ENCODE data around the gene CFAP157.

CFAP157 gene

DNA sequence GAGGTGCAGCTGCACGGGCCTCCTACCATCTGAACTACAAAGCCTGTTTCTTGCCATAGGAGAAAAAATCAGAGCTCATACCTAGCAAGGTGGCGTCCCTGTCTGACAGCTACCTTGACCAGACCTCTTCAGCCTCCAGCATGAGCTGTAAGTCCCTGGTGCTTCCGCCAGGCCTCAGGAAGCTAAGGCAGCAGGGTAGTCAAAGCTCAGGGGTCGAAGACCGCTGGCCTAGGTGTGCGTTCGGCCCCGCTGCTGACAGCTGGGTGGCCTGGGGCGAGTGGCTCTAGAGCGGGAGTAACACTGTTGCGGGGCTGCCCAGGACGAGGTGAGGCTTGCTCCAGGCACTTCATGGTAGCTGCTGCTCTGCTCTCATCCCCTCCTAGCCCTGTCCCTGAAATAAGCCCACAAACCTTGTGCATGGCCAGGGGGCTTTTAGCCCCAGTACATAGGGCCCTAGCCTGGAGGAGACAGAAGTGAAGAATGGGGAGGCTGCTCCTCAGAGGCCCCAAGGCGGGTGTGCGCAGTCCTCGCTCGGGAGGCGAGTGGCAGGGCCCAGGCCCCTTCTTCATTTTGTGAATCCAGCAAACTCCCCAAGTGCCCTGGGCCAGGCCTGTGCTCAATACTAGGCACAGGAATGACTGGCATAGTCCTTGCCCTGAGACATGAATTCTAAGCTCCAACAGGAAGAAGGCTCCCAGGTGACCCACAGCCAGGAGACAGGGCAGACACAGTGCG, 22.9 kb downstream of the CFAP157 start:
- H3K79me2 ChIP-seq (ENCODE audit: control insufficient read depth, insufficient read depth, low read length, unreplicated experiment), result no peaks in the 10 kb centered on the region
- no peak overlapping the region for H3K27ac ChIP-seq (ENCODE audit: low read depth, low read length)
- H3K4me1 ChIP-seq (ENCODE audit: control insufficient read depth, insufficient read depth, low read length, unreplicated experiment), result peaks cover 4% of the 10 kb centered on the region
- no peaks in the 10 kb centered on the region for H3K36me3 ChIP-seq (ENCODE audit: insufficient read depth, low read length)
- no peaks in the 10 kb centered on the region for H3K27me3 ChIP-seq (ENCODE audit: insufficient read depth, low read length)
- H3K4me3 ChIP-seq (ENCODE audit: low read depth, low read length), result no peak overlapping the region
- H2AFZ ChIP-seq (ENCODE audit: low read length, unreplicated experiment), result no peak overlapping the region

- Histone ChIP-seq H2AFZ (ENCODE audit: low read length, unreplicated experiment) (no peak overlapping the region), H3K4me1 (ENCODE audit: control insufficient read depth, insufficient read depth, low read length, unreplicated experiment) (peaks cover 4% of the 10 kb centered on the region), H3K27me3 (ENCODE audit: insufficient read depth, low read length) (no peaks in the 10 kb centered on the region), H3K4me3 (ENCODE audit: low read depth, low read length) (no peak overlapping the region), H3K36me3 (ENCODE audit: insufficient read depth, low read length) (no peaks in the 10 kb centered on the region), H3K27ac (ENCODE audit: low read depth, low read length) (no peak overlapping the region), H3K79me2 (ENCODE audit: control insufficient read depth, insufficient read depth, low read length, unreplicated experiment) (no peaks in the 10 kb centered on the region)
These were observed 23.5 kb downstream of the CFAP157 start for GRCh38 chr9:127730262-127730661.

DNA sequence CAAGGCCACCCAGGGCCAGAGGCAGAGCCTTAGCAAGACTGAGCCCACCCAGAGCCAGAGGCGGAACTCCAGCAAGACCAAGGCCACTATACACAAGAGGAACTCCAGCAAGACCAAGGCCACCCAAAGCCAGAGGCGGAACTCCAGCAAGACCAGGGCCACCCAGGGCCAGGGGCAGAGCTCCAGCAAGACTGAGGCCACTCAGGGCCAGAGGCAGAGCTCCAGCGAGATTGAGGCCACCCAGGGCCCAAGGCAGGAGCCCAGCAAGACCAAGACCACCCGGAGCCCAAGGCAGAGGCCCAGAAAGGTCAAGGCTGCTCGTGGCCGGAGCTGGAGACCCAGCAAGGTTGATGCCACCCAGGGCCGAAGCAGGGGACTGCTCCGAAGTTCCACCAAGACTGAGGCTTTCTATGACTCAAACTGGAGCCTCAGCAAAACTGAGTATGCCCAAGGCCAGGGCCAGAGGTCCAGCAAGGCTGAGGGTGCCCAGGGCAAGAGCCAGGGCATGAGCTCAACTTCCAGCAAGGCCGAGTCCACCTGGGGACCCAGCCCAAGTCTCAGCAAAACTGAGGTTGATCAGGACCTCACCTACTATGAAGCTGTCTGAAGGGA, 24.1 kb downstream of the CFAP157 start:
- Histone ChIP-seq H3K27ac (ENCODE audit: low read depth, low read length) (no peak overlapping the region), H3K27me3 (ENCODE audit: insufficient read depth, low read length) (no peaks in the 10 kb centered on the region), H3K79me2 (ENCODE audit: control insufficient read depth, insufficient read depth, low read length, unreplicated experiment) (no peaks in the 10 kb centered on the region), H3K4me1 (ENCODE audit: control insufficient read depth, insufficient read depth, low read length, unreplicated experiment) (peaks cover 9% of the 10 kb centered on the region), H3K36me3 (ENCODE audit: insufficient read depth, low read length) (no peaks in the 10 kb centered on the region), H3K4me3 (ENCODE audit: low read depth, low read length) (no peak overlapping the region), H2AFZ (ENCODE audit: low read length, unreplicated experiment) (no peak overlapping the region)

DNA sequence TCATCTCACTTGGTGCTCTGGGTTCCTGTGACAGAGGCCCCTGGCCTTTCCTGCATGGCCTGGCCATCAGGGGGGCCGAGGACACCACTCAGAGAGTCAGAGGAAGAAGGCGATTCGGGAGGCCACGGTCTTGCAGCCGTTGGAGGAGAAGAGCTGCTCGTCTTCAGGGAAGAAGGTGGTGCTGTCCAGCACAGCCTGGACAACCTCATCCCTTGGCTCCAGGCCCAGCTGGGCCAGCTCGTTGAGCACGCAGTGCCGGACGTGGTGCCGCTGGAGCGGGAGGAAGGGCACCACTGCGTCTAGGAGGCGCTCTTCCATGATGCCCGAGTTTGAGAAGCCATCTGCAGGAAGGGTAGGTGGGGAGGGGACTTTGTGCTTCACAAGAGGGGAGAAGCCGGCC, 25.1 kb downstream of the CFAP157 start:
- Histone ChIP-seq H3K4me1 (ENCODE audit: control insufficient read depth, insufficient read depth, low read length, unreplicated experiment) (peaks cover 9% of the 10 kb centered on the region), H3K79me2 (ENCODE audit: control insufficient read depth, insufficient read depth, low read length, unreplicated experiment) (no peaks in the 10 kb centered on the region), H3K4me3 (ENCODE audit: low read depth, low read length) (no peak overlapping the region), H3K27ac (ENCODE audit: low read depth, low read length) (no peak overlapping the region), H3K27me3 (ENCODE audit: insufficient read depth, low read length) (no peaks in the 10 kb centered on the region), H2AFZ (ENCODE audit: low read length, unreplicated experiment) (no peak overlapping the region), H3K36me3 (ENCODE audit: insufficient read depth, low read length) (no peaks in the 10 kb centered on the region)

DNA sequence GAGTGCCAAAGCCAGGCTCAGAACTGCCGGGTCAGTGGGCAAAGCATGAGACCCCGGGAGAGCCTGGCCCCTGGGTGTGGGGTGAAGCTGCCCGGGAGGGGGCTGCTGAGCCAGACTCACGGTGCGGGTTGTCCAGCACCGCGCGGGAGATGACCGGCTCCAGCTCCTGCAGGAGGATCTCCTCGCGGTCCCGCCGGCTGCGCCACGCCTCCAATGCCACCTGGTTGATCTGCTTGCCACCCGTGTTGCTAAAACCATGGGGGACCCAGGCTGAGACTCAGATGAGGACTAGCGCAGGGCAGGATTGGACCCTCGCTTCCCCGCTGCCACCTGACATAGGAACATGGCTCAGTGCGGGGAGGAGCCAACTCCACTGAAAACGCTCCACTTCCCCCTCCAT, 25.7 kb downstream of the CFAP157 start:
- no peak overlapping the region for H2AFZ ChIP-seq (ENCODE audit: low read length, unreplicated experiment)
- H3K36me3 ChIP-seq (ENCODE audit: insufficient read depth, low read length), result no peaks in the 10 kb centered on the region
- H3K4me3 ChIP-seq (ENCODE audit: low read depth, low read length), result no peak overlapping the region
- peaks cover 9% of the 10 kb centered on the region for H3K4me1 ChIP-seq (ENCODE audit: control insufficient read depth, insufficient read depth, low read length, unreplicated experiment)
- no peaks in the 10 kb centered on the region for H3K27me3 ChIP-seq (ENCODE audit: insufficient read depth, low read length)
- no peak overlapping the region for H3K27ac ChIP-seq (ENCODE audit: low read depth, low read length)
- no peaks in the 10 kb centered on the region for H3K79me2 ChIP-seq (ENCODE audit: control insufficient read depth, insufficient read depth, low read length, unreplicated experiment)

DNA sequence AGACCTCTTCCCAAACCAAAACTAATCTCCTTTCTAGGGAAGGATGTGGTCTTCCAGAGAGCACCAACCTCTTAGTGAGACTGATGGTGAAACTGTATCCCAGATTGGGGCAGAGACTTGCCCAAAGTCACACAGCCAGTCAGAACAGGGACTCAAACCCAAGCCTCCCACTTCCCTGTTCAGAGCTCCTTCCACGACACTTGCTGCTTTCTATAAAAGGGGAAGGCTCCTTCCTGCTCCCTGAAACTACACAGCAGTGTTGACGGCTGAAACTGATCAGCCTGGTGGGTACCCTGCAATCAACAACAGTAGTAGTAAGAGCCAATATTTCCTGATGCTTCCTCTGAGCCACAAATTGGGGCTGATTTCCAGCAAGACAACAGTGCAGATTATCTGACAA, 26.8 kb downstream of the CFAP157 start:
- H3K36me3 ChIP-seq (ENCODE audit: insufficient read depth, low read length), result no peaks in the 10 kb centered on the region
- no peak overlapping the region for H2AFZ ChIP-seq (ENCODE audit: low read length, unreplicated experiment)
- H3K4me1 ChIP-seq (ENCODE audit: control insufficient read depth, insufficient read depth, low read length, unreplicated experiment), result peaks cover 9% of the 10 kb centered on the region
- no peaks in the 10 kb centered on the region for H3K27me3 ChIP-seq (ENCODE audit: insufficient read depth, low read length)
- no peak overlapping the region for H3K4me3 ChIP-seq (ENCODE audit: low read depth, low read length)
- no peaks in the 10 kb centered on the region for H3K79me2 ChIP-seq (ENCODE audit: control insufficient read depth, insufficient read depth, low read length, unreplicated experiment)
- no peak overlapping the region for H3K27ac ChIP-seq (ENCODE audit: low read depth, low read length)

DNA sequence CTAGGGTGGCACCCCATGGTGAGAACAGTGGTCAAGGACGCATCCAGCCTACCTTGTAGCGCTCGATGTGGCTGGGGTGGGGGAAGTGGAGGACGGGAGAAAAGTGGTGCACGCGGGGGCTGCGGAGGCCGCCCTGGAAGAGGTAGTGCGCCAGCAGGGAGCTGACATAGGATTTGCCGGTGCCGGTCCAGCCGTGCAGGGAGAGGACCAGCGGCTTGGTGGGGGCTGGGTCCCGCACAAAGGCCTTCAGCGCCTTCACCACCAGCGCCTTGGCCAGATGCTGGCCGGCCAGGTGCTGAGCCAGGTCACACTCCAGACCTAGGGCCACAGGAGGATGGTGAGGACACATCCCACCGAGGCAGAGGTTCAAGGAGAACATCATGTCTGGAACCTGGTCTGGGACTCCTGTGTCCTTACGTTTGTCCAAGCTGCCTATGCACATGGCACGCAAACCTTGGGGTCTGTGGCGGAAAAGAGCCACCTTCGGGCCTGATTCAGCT, 27.5 kb downstream of the CFAP157 start:
- no peaks in the 10 kb centered on the region for H3K36me3 ChIP-seq (ENCODE audit: insufficient read depth, low read length)
- H3K27me3 ChIP-seq (ENCODE audit: insufficient read depth, low read length), result no peaks in the 10 kb centered on the region
- H3K27ac ChIP-seq (ENCODE audit: low read depth, low read length), result no peak overlapping the region
- H2AFZ ChIP-seq (ENCODE audit: low read length, unreplicated experiment), result no peak overlapping the region
- peak overlapping the region; percentile 76 for H3K4me3 ChIP-seq (ENCODE audit: low read depth, low read length)
- H3K4me1 ChIP-seq (ENCODE audit: control insufficient read depth, insufficient read depth, low read length, unreplicated experiment), result peaks cover 9% of the 10 kb centered on the region
- H3K79me2 ChIP-seq (ENCODE audit: control insufficient read depth, insufficient read depth, low read length, unreplicated experiment), result no peaks in the 10 kb centered on the region

GRCh38 chr9:127734747-127735529, 28.1 kb downstream of the CFAP157 start, which contains the start of gene TOR2A:
TSS of gene TOR2A (minus strand) at chr9:127735294. CDS start at chr9:127735270, 24 bp downstream.
- Histone ChIP-seq H3K27me3 (ENCODE audit: insufficient read depth, low read length) (no peaks in the 10 kb centered on the region), H2AFZ (ENCODE audit: low read length, unreplicated experiment) (peak within 1 kb of the TSS; percentile 61), H3K4me3 (ENCODE audit: low read depth, low read length) (peak within 1 kb of the TSS; percentile 76), H3K36me3 (ENCODE audit: insufficient read depth, low read length) (no peaks in the 10 kb centered on the region), H3K79me2 (ENCODE audit: control insufficient read depth, insufficient read depth, low read length, unreplicated experiment) (no peaks in the 10 kb centered on the region), H3K4me1 (ENCODE audit: control insufficient read depth, insufficient read depth, low read length, unreplicated experiment) (peaks cover 12% of the 10 kb centered on the region), H3K27ac (ENCODE audit: low read depth, low read length) (peak within 1 kb of the TSS; percentile 56; the same call in 1 of the 2 replicates)

- H3K4me3 ChIP-seq (ENCODE audit: low read depth, low read length), result no peak overlapping the region; the same call in 1 of the 2 replicates
- peak overlapping the region; percentile 22; the same call in 1 of the 2 replicates for H3K27ac ChIP-seq (ENCODE audit: low read depth, low read length)
- H2AFZ ChIP-seq (ENCODE audit: low read length, unreplicated experiment), result peak overlapping the region; percentile 52
- H3K4me1 ChIP-seq (ENCODE audit: control insufficient read depth, insufficient read depth, low read length, unreplicated experiment), result peaks cover 17% of the 10 kb centered on the region
- H3K79me2 ChIP-seq (ENCODE audit: control insufficient read depth, insufficient read depth, low read length, unreplicated experiment), result no peaks in the 10 kb centered on the region
- H3K36me3 ChIP-seq (ENCODE audit: insufficient read depth, low read length), result no peaks in the 10 kb centered on the region
- H3K27me3 ChIP-seq (ENCODE audit: insufficient read depth, low read length), result no peaks in the 10 kb centered on the region
These were observed 28.9 kb downstream of the CFAP157 start for GRCh38 chr9:127735530-127736185.

DNA sequence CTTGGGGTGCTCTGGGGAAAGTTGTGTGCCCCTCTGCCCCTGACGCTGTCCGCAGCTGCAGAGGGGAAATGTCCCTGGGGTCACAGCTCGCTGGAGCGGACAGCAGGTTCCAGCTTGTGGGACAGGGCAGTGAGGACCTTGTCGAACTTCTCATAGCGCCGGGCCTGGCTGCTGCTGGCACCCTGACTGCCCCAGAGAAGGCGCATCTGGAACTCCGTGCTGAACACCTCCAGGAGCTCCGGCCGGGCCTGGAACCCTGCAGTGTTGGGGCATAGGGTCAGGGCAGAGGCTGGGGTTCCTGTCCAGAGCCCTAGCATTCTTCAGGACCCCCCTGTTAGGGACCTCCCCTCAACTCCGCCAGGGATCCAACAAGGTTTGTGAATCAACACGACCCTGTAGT, 31.9 kb downstream of the CFAP157 start:
- H3K36me3 ChIP-seq (ENCODE audit: insufficient read depth, low read length), result no peaks in the 10 kb centered on the region
- H3K27ac ChIP-seq (ENCODE audit: low read depth, low read length), result no peak overlapping the region
- H3K79me2 ChIP-seq (ENCODE audit: control insufficient read depth, insufficient read depth, low read length, unreplicated experiment), result no peaks in the 10 kb centered on the region
- H3K4me3 ChIP-seq (ENCODE audit: low read depth, low read length), result no peak overlapping the region
- H3K27me3 ChIP-seq (ENCODE audit: insufficient read depth, low read length), result no peaks in the 10 kb centered on the region
- no peak overlapping the region for H2AFZ ChIP-seq (ENCODE audit: low read length, unreplicated experiment)
- peaks cover 23% of the 10 kb centered on the region for H3K4me1 ChIP-seq (ENCODE audit: control insufficient read depth, insufficient read depth, low read length, unreplicated experiment)

Data from ACC112 (cell line).